Naive thymus-derived CD8-positive, alpha-beta T cell (primary cell): ENCODE data around the gene LRIG2. TPM values are rescaled to one million over a fixed set of nuclear protein-coding genes. Genes with fewer than 3 reads are reported as not detected.

Source experiments
- ATAC-seq, 2 donors: fragments of 150-1000 bp; cut with Tn5 transposase in 1 of 2; sonication (Bioruptor Pico), chemical (Tn5 transposase) in 1 of 2; 1 replicate in 1 of 2; 2 replicates in 1 of 2; pipeline ENCODE4 v1.10.0; 2021; ENCODE audit warnings: mild to moderate bottlenecking in 2 of 2, moderate library complexity in 2 of 2
- POLR2A ChIA-PET: fragments of 350-600 bp; sonication (Branson Sonifier 250); formaldehyde crosslinking; loops from one replicate; lab custom pipeline; 2021; ENCODE audit warnings: antibody characterized with exemption; lab: Charles Lee
- DNase-seq, 10 donors: peaks; one replicate each; pipeline versions ENCODE4 v3.0.0 to v3.0.0-alpha.2; 2020 to 2022
- H3K27ac Mint-ChIP-seq, 10 donors: one replicate each; pipeline ENCODE4 v1.8.0; 2020 to 2022; ENCODE audit warnings: mild to moderate bottlenecking in 10 of 10, mixed read lengths in 10 of 10, moderate library complexity in 4 of 10, inconsistent platforms in 1 of 10
- H3K27me3 Mint-ChIP-seq, 5 donors: one replicate each; pipeline ENCODE4 v1.8.0; 2021 to 2022; ENCODE audit warnings: mixed read lengths in 5 of 5
- H3K36me3 Mint-ChIP-seq, 3 donors: one replicate each; pipeline ENCODE4 v1.8.0; 2020 to 2022; ENCODE audit warnings: mixed read lengths in 3 of 3, mild to moderate bottlenecking in 2 of 3, inconsistent platforms in 1 of 3
- H3K4me1 Mint-ChIP-seq, 4 donors: one replicate each; pipeline ENCODE4 v1.8.0; 2021 to 2022; ENCODE audit warnings: mixed read lengths in 4 of 4
- H3K4me3 Mint-ChIP-seq, 10 donors: one replicate each; pipeline ENCODE4 v1.8.0; 2020 to 2022; ENCODE audit warnings: mild to moderate bottlenecking in 10 of 10, mixed read lengths in 10 of 10, moderate library complexity in 6 of 10, inconsistent platforms in 1 of 10
- H3K9me3 Mint-ChIP-seq, 9 donors: one replicate each; pipeline ENCODE4 v1.8.0; 2020 to 2022; ENCODE audit warnings: mixed read lengths in 9 of 9, mild to moderate bottlenecking in 3 of 9, inconsistent platforms in 1 of 9, moderate library complexity in 1 of 9
- polyA plus RNA-seq, 3 donors: library from polyadenylated mRNA; unstranded; fragments of 300-500 nt; fragmentation: Illumina TruSeq; gene quantifications; one replicate each; pipeline ENCODE4 v1.2.3, GENCODE V29; 2021
- total RNA-seq, 8 experiments: library from RNA in 2 of 8; stranded (reverse) in 2 of 8; gene quantifications; one replicate each; pipeline ENCODE4 v1.2.3 and lab custom pipeline; 2021 to 2026

The LRIG2 gene
- total and polyA plus RNA-seq, 5 experiments from 2014 or later = 2.4 to 23.7 (median 8.1) TPM

GRCh38 chr1:113109908-113110554 lies 37.0 kb downstream of the LRIG2 start:
- Mint-ChIP-seq H3K9me3 (no peaks in the 10 kb centered on the region), H3K4me1 (peaks cover 0 to 2% (median under 1%) of the 10 kb centered on the region in 4 donors), H3K4me3 (no peak overlapping the region), H3K36me3 (peaks cover 6 to 95% (median 29%) of the 10 kb centered on the region in 3 donors), H3K27me3 (no peaks in the 10 kb centered on the region), H3K27ac (peak overlapping the region in 3 of 10 donors; percentile 4 to 24 (median 12))
- POLR2A ChIA-PET = no interaction called here
- DNase-seq = no peak
- ATAC-seq = no peak

GRCh38 chr1:113118266-113118665 lies 45.3 kb downstream of the LRIG2 start:
- H3K4me3 Mint-ChIP-seq = no peak overlapping the region
- H3K27me3 Mint-ChIP-seq = no peaks in the 10 kb centered on the region
- DNase-seq (no peak), ATAC-seq (no peak)
- peaks cover 9 to 96% (median 30%) of the 10 kb centered on the region in 3 donors for H3K36me3 Mint-ChIP-seq
- no peaks in the 10 kb centered on the region for H3K9me3 Mint-ChIP-seq
- no peak overlapping the region for H3K27ac Mint-ChIP-seq
- peaks cover 0 to 3% (median 0%) of the 10 kb centered on the region in 4 donors for H3K4me1 Mint-ChIP-seq
- POLR2A ChIA-PET = no interaction called here

GRCh38 chr1:113123737-113124136 lies 50.7 kb downstream of the LRIG2 start:
- Mint-ChIP-seq H3K4me1 (peaks cover 0 to 5% (median 2%) of the 10 kb centered on the region in 4 donors), H3K9me3 (no peaks in the 10 kb centered on the region), H3K27me3 (no peaks in the 10 kb centered on the region), H3K27ac (peak overlapping the region in 1 of 10 donors; percentile 17), H3K36me3 (peaks cover 0 to 87% (median 18%) of the 10 kb centered on the region in 3 donors), H3K4me3 (no peak overlapping the region)
- ATAC-seq (no peak), DNase-seq (no peak)
- POLR2A ChIA-PET = no interaction called here

- ATAC-seq (no peak), DNase-seq (no peak)
- H3K4me3 Mint-ChIP-seq = no peak overlapping the region
- H3K36me3 Mint-ChIP-seq = peaks cover 0 to 82% (median 15%) of the 10 kb centered on the region in 3 donors
- H3K27me3 Mint-ChIP-seq = no peaks in the 10 kb centered on the region
- no peaks in the 10 kb centered on the region for H3K9me3 Mint-ChIP-seq
- H3K27ac Mint-ChIP-seq = no peak overlapping the region
- POLR2A ChIA-PET = no interaction called here
- peaks cover 0 to 5% (median 2%) of the 10 kb centered on the region in 4 donors for H3K4me1 Mint-ChIP-seq
These were observed 51.4 kb downstream of the LRIG2 start for GRCh38 chr1:113124366-113124765.

- peak overlapping the region in 3 of 10 donors; percentile 7 to 64 (median 38) for H3K27ac Mint-ChIP-seq
- no peak for DNase-seq
- no peak overlapping the region for H3K4me3 Mint-ChIP-seq
- no peaks in the 10 kb centered on the region for H3K27me3 Mint-ChIP-seq
- ATAC-seq = no peak
- peaks cover 0 to 10% (median 2%) of the 10 kb centered on the region in 4 donors for H3K4me1 Mint-ChIP-seq
- no peaks in the 10 kb centered on the region for H3K9me3 Mint-ChIP-seq
- POLR2A ChIA-PET = no interaction called here
- peaks cover 0 to 79% (median 11%) of the 10 kb centered on the region in 3 donors for H3K36me3 Mint-ChIP-seq
These were observed 52.5 kb downstream of the LRIG2 start for GRCh38 chr1:113125517-113125916.

- peaks cover 0 to 75% (median 11%) of the 10 kb centered on the region in 3 donors for H3K36me3 Mint-ChIP-seq
- ATAC-seq (no peak), DNase-seq (no peak)
- H3K4me3 Mint-ChIP-seq = no peak overlapping the region
- peaks cover 0 to 10% (median 2%) of the 10 kb centered on the region in 4 donors for H3K4me1 Mint-ChIP-seq
- no peaks in the 10 kb centered on the region for H3K27me3 Mint-ChIP-seq
- no peaks in the 10 kb centered on the region for H3K9me3 Mint-ChIP-seq
- H3K27ac Mint-ChIP-seq = no peak overlapping the region
- POLR2A ChIA-PET = no interaction called here
These were observed 53.2 kb downstream of the LRIG2 start for GRCh38 chr1:113126207-113126606.

- no peaks in the 10 kb centered on the region for H3K27me3 Mint-ChIP-seq
- no peaks in the 10 kb centered on the region for H3K9me3 Mint-ChIP-seq
- no peak overlapping the region for H3K4me3 Mint-ChIP-seq
- no peak for DNase-seq
- peak overlapping the region in 2 of 10 donors; percentile 11 to 12 for H3K27ac Mint-ChIP-seq
- POLR2A ChIA-PET = no interaction called here
- H3K4me1 Mint-ChIP-seq = peaks cover 0 to 12% (median 4%) of the 10 kb centered on the region in 4 donors
- H3K36me3 Mint-ChIP-seq = peaks cover 0 to 59% (median 7%) of the 10 kb centered on the region in 3 donors
- no peak for ATAC-seq
These were observed 55.1 kb downstream of the LRIG2 start for GRCh38 chr1:113128116-113128515.

- H3K36me3 Mint-ChIP-seq = peaks cover 0 to 45% (median 7%) of the 10 kb centered on the region in 3 donors
- DNase-seq (no peak), ATAC-seq (no peak)
- no peaks in the 10 kb centered on the region for H3K27me3 Mint-ChIP-seq
- H3K4me1 Mint-ChIP-seq = peaks cover 0 to 12% (median 5%) of the 10 kb centered on the region in 4 donors
- H3K4me3 Mint-ChIP-seq = no peak overlapping the region
- H3K27ac Mint-ChIP-seq = peak overlapping the region in 2 of 10 donors; percentile 12 to 57
- POLR2A ChIA-PET = no interaction called here
- no peaks in the 10 kb centered on the region for H3K9me3 Mint-ChIP-seq
These were observed 56.7 kb downstream of the LRIG2 start for GRCh38 chr1:113129529-113130185.

GRCh38 chr1:113133038-113133437 lies 60.0 kb downstream of the LRIG2 start:
- no peaks in the 10 kb centered on the region for H3K27me3 Mint-ChIP-seq
- H3K4me1 Mint-ChIP-seq = peaks cover 0 to 10% (median 3%) of the 10 kb centered on the region in 4 donors
- POLR2A ChIA-PET = no interaction called here
- ATAC-seq (no peak), DNase-seq (no peak)
- no peak overlapping the region for H3K4me3 Mint-ChIP-seq
- H3K27ac Mint-ChIP-seq = peak overlapping the region in 4 of 10 donors; percentile 10 to 53 (median 33)
- H3K36me3 Mint-ChIP-seq = peaks cover 0 to 23% (median 4%) of the 10 kb centered on the region in 3 donors
- no peaks in the 10 kb centered on the region for H3K9me3 Mint-ChIP-seq

- Mint-ChIP-seq H3K27ac (peak overlapping the region in 1 of 10 donors; percentile 20), H3K27me3 (no peaks in the 10 kb centered on the region), H3K4me3 (no peak overlapping the region), H3K9me3 (no peaks in the 10 kb centered on the region), H3K4me1 (peaks cover 0 to 8% (median 3%) of the 10 kb centered on the region in 4 donors), H3K36me3 (peaks cover 0 to 18% (median 4%) of the 10 kb centered on the region in 3 donors)
- POLR2A ChIA-PET = no interaction called here
- ATAC-seq (no peak), DNase-seq (no peak)
These were observed 60.8 kb downstream of the LRIG2 start for GRCh38 chr1:113133759-113134158.

GRCh38 chr1:113135460-113135859 lies 62.5 kb downstream of the LRIG2 start:
- H3K27me3 Mint-ChIP-seq = no peaks in the 10 kb centered on the region
- no peaks in the 10 kb centered on the region for H3K9me3 Mint-ChIP-seq
- ATAC-seq (no peak), DNase-seq (no peak)
- peaks cover 0 to 4% (median 2%) of the 10 kb centered on the region in 4 donors for H3K4me1 Mint-ChIP-seq
- peak overlapping the region in 2 of 10 donors; percentile 2 to 4 for H3K27ac Mint-ChIP-seq
- POLR2A ChIA-PET = no interaction called here
- H3K4me3 Mint-ChIP-seq = no peak overlapping the region
- peaks cover 0 to 11% (median 4%) of the 10 kb centered on the region in 3 donors for H3K36me3 Mint-ChIP-seq

GRCh38 chr1:113136476-113136875 lies 63.5 kb downstream of the LRIG2 start:
- DNase-seq = no peak
- H3K4me3 Mint-ChIP-seq = no peak overlapping the region
- no peak for ATAC-seq

GRCh38 chr1:113137563-113137962 lies 64.6 kb downstream of the LRIG2 start:
- H3K4me1 Mint-ChIP-seq = peaks cover 0 to 8% (median 4%) of the 10 kb centered on the region in 4 donors
- peak overlapping the region in 1 of 10 donors; percentile 24 for H3K27ac Mint-ChIP-seq
- DNase-seq (no peak), ATAC-seq (no peak)
- peaks cover 0 to 4% (median 4%) of the 10 kb centered on the region in 3 donors for H3K36me3 Mint-ChIP-seq
- no peak overlapping the region for H3K4me3 Mint-ChIP-seq
- H3K27me3 Mint-ChIP-seq = peaks cover 0 to 1% (median 0%) of the 10 kb centered on the region in 5 donors
- H3K9me3 Mint-ChIP-seq = no peaks in the 10 kb centered on the region
- POLR2A ChIA-PET = no interaction called here

More at GRCh38 chr1:113136476-113136875, 63.5 kb downstream of the LRIG2 start:
- Mint-ChIP-seq H3K36me3 (peaks cover 0 to 5% (median 4%) of the 10 kb centered on the region in 3 donors), H3K27ac (no peak overlapping the region), H3K27me3 (no peaks in the 10 kb centered on the region), H3K9me3 (no peaks in the 10 kb centered on the region), H3K4me1 (peaks cover 0 to 9% (median 4%) of the 10 kb centered on the region in 4 donors)
- POLR2A ChIA-PET = no interaction called here
